Measurements from ENCODE around the gene DDX51. TPM values are rescaled to one million over a fixed set of nuclear protein-coding genes. Genes with fewer than 3 reads are reported as not detected.

DDX51 gene
- total RNA-seq, 1 donor from 2014 or later = 28.1 TPM

GRCh38 chr12:132176920-132177551, 32.9 kb upstream of the DDX51 start:
- H3K36me3 Mint-ChIP-seq (ENCODE audit: insufficient read depth) = no peaks in the 10 kb centered on the region
- TF ChIP-seq CTCF (IDR thresholded peaks at IDR 0.05; ENCODE audit: unreplicated experiment) = no peak
- no peak overlapping the region for H3K27ac Mint-ChIP-seq
- H3K4me1 Mint-ChIP-seq (ENCODE audit: low read depth) = no peaks in the 10 kb centered on the region
- H3K4me3 Mint-ChIP-seq (ENCODE audit: low read depth) = no peak overlapping the region
- no peak for DNase-seq (ENCODE audit: low spot score, unreplicated experiment)
- no peaks in the 10 kb centered on the region for H3K9me3 Mint-ChIP-seq (ENCODE audit: low read depth)
- H3K27me3 Mint-ChIP-seq = peaks cover 62% of the 10 kb centered on the region

- peaks cover 63% of the 10 kb centered on the region for H3K27me3 Mint-ChIP-seq
- no peaks in the 10 kb centered on the region for H3K9me3 Mint-ChIP-seq (ENCODE audit: low read depth)
- no peak overlapping the region for H3K27ac Mint-ChIP-seq
Observed at GRCh38 chr12:132176385-132176919, 32.3 kb upstream of the DDX51 start.

GRCh38 chr12:132175496-132176384, 31.6 kb upstream of the DDX51 start:
- DNase-seq (ENCODE audit: low spot score, unreplicated experiment) = no peak
- Mint-ChIP-seq H3K4me1 (ENCODE audit: low read depth) (no peaks in the 10 kb centered on the region), H3K9me3 (ENCODE audit: low read depth) (no peaks in the 10 kb centered on the region), H3K27me3 (peaks cover 60% of the 10 kb centered on the region), H3K4me3 (ENCODE audit: low read depth) (no peak overlapping the region), H3K36me3 (ENCODE audit: insufficient read depth) (no peaks in the 10 kb centered on the region), H3K27ac (no peak overlapping the region)
- no peak for TF ChIP-seq CTCF (IDR thresholded peaks at IDR 0.05; ENCODE audit: unreplicated experiment)

More at GRCh38 chr12:132176385-132176919, 32.3 kb upstream of the DDX51 start:
- H3K36me3 Mint-ChIP-seq (ENCODE audit: insufficient read depth) = no peaks in the 10 kb centered on the region
- TF ChIP-seq CTCF (IDR thresholded peaks at IDR 0.05; ENCODE audit: unreplicated experiment) = no peak
- H3K4me3 Mint-ChIP-seq (ENCODE audit: low read depth) = no peak overlapping the region
- H3K4me1 Mint-ChIP-seq (ENCODE audit: low read depth) = no peaks in the 10 kb centered on the region
- DNase-seq (ENCODE audit: low spot score, unreplicated experiment) = no peak

- DNase-seq (ENCODE audit: low spot score, unreplicated experiment) = no peak
- Mint-ChIP-seq H3K36me3 (ENCODE audit: insufficient read depth) (no peaks in the 10 kb centered on the region), H3K27ac (no peak overlapping the region), H3K4me1 (ENCODE audit: low read depth) (no peaks in the 10 kb centered on the region), H3K27me3 (peaks cover 64% of the 10 kb centered on the region), H3K4me3 (ENCODE audit: low read depth) (no peak overlapping the region), H3K9me3 (ENCODE audit: low read depth) (no peaks in the 10 kb centered on the region)
- no peak for TF ChIP-seq CTCF (IDR thresholded peaks at IDR 0.05; ENCODE audit: unreplicated experiment)
Observed at GRCh38 chr12:132174839-132175490, 30.8 kb upstream of the DDX51 start.
